ENCODE results near the gene PDE2A.
A peak's percentile ranks its signal among the peaks of the same experiment; 100 is the strongest.

The PDE2A gene

DNA sequence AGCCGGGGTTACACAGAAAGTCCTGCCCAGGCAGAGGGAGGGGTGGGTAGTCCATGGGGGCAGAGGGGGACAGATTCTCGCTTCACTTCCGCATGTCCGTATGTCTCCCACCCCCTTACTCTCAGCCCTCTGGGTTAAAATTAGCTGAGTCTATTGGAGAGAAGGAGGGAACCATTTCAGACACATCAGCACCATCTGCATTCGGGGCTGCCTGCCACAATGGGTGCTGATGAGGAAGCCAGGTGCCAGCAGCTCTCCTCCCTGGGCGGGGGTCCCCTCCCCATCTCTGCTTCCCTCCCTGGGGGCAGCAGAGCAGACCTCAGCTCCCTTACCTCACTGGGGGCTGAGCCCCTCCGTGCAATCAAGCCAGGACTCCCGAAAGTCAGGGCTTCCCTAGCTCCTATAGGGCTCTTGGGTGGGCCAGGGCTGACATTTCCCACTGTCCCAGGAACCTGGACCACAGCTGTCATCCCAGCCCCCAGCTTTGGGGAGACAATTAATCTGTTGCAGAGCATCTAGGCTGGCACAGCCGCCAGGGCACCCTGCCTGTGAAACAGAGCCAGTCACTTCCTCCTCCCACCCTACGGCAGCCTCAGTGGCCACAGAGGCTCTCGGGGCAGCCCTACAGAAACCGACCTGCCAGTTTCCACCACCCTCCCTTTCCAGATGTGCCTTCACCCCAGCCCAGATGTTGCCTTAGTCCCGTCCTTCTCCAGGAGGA lies 67.3 kb downstream of the PDE2A start:
- DNase-seq, result no peak

DNA sequence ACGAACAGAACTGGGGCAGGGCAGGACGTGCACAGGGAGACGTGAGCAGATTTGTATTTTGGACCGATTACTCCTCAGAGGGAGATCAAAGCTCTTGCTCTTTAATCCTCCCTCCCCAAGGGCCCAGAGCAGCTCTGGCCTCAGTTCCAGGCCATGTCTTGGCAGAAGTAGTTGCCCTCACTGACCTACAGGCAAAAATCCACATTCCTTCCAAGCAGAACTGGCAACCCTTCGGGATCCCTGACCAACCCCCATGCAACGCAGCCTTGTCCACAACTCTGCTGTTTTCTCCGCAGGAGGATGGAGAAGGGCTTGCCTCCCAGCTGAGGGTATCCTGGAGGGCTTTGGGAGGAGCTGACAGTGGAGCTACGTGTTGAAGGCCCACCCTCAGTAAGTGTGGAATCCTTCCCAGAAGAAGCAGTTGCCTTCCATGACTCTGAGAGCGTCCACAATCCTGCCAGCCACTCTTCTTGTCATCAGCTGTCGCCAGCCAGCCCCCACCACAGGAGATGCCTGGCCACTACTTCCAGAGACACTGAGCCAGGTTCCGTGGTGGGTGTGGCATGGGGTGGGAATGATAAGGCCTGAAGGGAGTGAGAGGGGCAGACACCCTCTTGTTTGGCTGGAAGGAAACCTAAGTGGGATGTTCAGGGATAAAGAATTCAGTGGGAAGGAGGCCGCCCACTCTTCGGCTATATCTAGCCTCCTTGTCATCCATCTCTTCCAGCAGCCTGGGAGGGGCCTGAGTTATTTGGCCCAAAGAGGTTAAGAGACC lies 68.1 kb downstream of the PDE2A start:
- DNase-seq, result no peak

DNA sequence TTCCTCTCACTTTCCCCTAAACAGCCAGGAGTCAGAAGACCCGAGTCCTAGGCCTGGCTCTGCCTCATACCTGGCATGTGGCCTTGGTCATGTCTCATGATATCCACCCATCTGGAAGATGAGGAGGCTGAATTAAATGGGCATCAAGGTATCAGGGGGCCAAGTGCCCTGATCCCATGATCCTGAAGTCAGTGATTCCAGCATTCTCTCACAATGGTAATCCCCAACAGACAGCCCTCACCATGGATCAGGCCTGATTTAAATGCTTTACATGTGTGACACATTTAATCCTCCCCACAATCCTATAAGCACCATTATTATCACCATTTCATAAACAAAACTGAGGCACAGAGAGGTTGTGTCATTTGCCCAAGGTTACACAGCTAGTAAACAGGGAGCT lies 70.0 kb downstream of the PDE2A start:
- no peak for DNase-seq

- no peak for DNase-seq
These were observed 71.8 kb downstream of the PDE2A start for GRCh38 chr11:72602250-72602904.

GRCh38 chr11:72600557-72600956 lies 73.7 kb downstream of the PDE2A start:
- no peak for DNase-seq

DNA sequence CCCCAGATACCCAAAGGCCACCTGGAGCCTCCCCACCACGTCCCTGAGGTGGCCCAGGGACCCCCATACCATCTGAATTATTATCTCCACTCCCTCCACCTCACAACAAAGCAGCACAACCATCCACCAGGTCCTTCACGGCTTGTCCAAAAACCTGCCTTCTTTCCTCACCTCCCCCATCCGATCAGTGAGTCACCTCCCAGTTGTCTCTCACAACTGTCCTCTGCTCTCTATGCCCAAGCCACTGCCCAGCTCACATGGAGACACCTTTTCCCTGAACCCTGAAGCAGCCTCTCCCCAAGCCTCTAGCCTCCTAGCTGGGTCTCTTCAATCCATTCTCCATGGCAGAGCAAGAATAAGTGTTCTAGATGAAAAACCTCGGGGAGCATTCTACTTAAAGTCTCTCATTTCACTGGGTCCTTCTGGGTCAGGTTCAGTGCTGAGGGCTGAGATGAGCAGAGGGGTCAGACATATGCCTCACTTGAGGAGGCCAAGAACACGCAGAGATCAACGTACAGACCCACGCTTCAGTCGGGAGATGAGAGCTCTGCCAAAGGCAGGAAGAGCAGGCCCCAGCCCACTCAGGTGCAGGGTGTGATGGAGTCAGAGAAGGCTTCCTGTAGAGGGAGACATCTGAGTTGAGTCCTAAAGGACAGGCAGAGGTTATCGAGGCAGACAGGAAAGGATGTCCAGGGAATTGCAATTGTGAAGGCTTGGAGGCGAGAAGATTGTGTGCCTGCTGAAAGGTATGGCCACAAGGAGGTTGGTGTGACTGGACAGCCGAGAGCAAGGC lies 74.7 kb downstream of the PDE2A start:
- DNase-seq, result no peak

GRCh38 chr11:72598906-72599305 lies 75.3 kb downstream of the PDE2A start:
- DNase-seq, result no peak

- DNase-seq, result no peak
These were observed 75.8 kb downstream of the PDE2A start for GRCh38 chr11:72598466-72598865.

GRCh38 chr11:72597721-72598120 lies 76.5 kb downstream of the PDE2A start:
- DNase-seq, result no peak

- no peak for DNase-seq
These were observed 78.9 kb downstream of the PDE2A start for GRCh38 chr11:72595292-72595684.

- no peak for DNase-seq
These were observed 79.5 kb downstream of the PDE2A start for GRCh38 chr11:72594493-72595291.

GRCh38 chr11:72592698-72593495 lies 81.3 kb downstream of the PDE2A start:
- no peak for DNase-seq

DNA sequence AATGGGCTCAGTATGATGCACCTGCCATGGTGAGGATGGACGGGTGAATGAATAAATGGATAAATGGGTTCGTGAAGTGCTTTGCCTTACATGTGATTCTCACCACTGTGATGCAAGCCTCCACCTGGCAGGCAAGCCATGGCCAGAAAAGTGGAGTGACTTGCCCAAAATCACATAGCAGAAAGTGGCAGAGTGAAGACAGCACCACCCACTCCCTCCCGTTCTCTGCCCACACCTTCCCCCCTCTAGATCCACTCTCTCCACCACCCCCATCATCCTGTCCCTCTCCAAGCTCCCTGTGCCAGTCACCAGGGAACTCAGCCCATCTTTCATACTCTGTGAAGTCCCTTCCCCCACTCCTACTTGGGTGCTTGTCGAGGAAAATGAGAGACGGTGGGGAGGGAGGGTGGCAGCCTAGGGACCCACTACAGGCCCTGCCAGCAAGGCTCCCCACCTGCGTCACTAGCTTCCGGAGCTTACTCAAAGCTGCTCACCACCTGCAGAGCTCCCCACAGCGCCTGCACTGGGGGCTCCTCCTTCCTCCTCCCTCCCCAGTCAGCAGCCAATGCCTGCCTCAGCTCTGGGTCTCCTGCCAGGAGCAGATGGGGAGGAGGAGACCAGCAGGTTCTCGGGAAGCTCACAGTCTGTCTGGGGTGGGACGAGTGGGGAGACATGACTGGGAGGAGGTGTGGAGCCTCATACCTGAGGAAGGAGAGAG lies 82.3 kb downstream of the PDE2A start:
- no peak for DNase-seq

DNA sequence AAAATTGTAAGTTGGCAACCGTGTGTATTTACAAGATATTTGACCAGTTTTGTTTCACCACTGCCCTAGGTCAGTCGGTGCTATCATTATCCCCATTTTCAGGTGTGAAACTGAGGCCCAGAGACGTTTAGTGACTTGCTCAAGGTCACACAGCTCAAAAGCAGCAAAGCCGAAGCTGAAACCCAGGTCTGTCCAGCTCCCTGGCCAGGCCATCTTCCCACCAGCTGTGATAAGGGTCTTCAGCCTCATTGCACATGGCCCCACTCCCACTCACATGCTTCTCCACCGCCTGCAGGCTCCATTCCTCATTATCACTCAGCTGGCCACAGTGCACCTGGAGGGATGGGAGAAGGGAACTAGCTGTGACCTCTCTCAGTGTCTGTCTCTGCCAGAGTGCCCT lies 83.2 kb downstream of the PDE2A start:
- DNase-seq, result no peak

DNA sequence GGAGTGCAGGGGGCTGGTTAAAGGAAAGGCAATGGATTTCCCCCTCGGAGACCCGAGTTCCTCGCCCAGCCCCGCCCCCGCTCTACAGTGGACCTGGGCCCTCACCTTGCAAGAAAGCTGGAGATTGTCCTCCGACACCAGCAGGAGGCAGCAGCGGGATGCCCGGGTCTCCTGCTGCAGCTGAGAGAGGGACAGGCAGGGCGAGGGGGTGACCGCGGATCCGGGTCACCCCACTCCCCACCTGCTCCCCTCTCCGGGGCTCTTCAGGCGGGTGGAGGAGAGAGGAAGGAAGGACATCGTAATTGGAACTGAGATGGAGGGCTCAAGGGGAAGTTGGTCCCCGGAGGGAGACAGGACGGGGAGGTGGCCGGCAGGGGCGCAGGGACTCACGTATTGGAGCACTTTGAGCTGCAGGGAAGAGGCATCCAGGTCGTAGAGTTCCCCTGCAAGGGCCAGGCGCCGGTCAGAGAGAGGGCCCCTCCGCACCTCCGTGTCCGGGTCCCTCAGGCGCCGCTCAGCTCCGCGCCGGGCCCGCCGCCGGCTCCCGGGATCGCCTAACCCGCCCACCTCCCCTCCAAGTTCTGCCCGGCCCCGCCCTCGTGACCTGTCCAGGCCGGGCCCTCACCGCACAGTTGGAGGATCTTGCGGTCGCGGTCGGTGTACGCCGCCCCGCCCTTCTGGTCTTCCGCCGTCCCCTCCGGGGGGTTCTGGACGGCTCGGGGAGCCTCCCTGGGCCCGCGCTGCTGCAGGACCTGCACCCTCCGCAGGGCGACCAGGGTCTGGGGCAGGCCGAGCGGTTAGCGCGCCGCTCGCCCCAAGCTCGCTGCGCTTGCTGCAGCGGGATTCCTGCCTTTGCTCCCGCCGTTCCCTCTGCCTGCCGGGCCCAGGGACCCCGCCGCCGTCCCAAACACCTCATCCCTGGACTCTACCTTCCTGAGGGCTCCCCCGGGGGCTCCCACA lies 84.1 kb downstream of the PDE2A start:
- peak; percentile 44 for DNase-seq

- DNase-seq, result no peak
These were observed 85.5 kb downstream of the PDE2A start for GRCh38 chr11:72588421-72589410.

DNA sequence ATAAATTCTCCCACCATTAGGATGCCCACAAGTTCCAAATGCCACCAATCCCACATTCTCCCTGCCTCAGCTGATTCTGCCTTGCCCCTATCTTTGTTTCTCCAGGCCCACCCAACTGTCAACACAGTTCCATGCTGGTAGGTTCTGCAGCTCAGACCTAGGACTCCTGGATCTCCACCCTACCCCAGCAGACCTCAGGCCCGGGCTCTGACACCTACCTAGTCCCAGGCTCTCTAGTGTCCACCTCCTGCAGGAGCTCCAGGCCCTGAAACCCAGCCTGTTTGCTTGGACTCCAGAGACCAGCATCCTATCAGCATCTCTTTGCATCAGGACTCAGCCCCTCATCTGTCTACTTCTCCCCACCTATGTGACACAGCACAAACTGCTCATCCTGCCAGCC lies 86.5 kb downstream of the PDE2A start:
- DNase-seq, result no peak
